Measurements from ENCODE around the gene ANXA2.

ANXA2 gene

GRCh38 chr15:60307034-60307433, 90.8 kb downstream of the ANXA2 start:
- in situ Hi-C loops (cut with MboI; ENCODE audit: low sequenced_read_pairs, unreplicated experiment), result no loop called here
- DNase-seq (ENCODE audit: low spot score), result no peak
- TF ChIP-seq CTCF (IDR thresholded peaks at IDR 0.05; ENCODE audit: borderline replicate concordance, control extremely low read depth, extremely low read depth, insufficient read depth, missing control alignments), result no peak

GRCh38 chr15:60301024-60301423, 96.8 kb downstream of the ANXA2 start:
- DNase-seq (ENCODE audit: low spot score), result no peak
- TF ChIP-seq CTCF (IDR thresholded peaks at IDR 0.05; ENCODE audit: borderline replicate concordance, control extremely low read depth, extremely low read depth, insufficient read depth, missing control alignments), result no peak
- in situ Hi-C loops (cut with MboI; ENCODE audit: low sequenced_read_pairs, unreplicated experiment), result no loop called here

GRCh38 chr15:60299452-60300047, 98.2 kb downstream of the ANXA2 start:
- TF ChIP-seq CTCF (IDR thresholded peaks at IDR 0.05; ENCODE audit: borderline replicate concordance, control extremely low read depth, extremely low read depth, insufficient read depth, missing control alignments), result no peak
- DNase-seq (ENCODE audit: low spot score), result no peak
- in situ Hi-C loops (cut with MboI; ENCODE audit: low sequenced_read_pairs, unreplicated experiment), result no loop called here

Measured in GM13976 (cell line).